ENCODE data around the gene ZNF229. TPM values are rescaled to one million over a fixed set of nuclear protein-coding genes. Genes with fewer than 3 reads are reported as not detected.
"Not testable (repeated sequence)": the region's sequence is repeated elsewhere in the genome, so short reads cannot be mapped to it uniquely, and the experiment has no call there.

Gene ZNF229
- total RNA-seq (10 to 100 TPM in 1 of 9 donors, 1 to 10 TPM in 8; 5.6 to 11.1 (median 6.7) TPM), polyA plus RNA-seq (1 to 10 TPM; 2.5 to 6.1 TPM)
- long read RNA-seq, donor 1, full-length matches to known transcripts = 4 of 7 reads
- long read RNA-seq, donor 1, partial matches to known transcripts = 0 of 7 reads
- long read RNA-seq, donor 1, other reads (novel, unspliced or antisense) = 3 of 7 reads
- long read RNA-seq, donor 2, full-length matches to known transcripts = 6 of 7 reads
- long read RNA-seq, donor 2, partial matches to known transcripts = 0 of 7 reads
- long read RNA-seq, donor 2, other reads (novel, unspliced or antisense) = 1 of 7 reads
- long read RNA-seq, donor 3, full-length matches to known transcripts = 8 of 10 reads
- long read RNA-seq, donor 3, partial matches to known transcripts = 0 of 10 reads
- long read RNA-seq, donor 3, other reads (novel, unspliced or antisense) = 2 of 10 reads

DNA sequence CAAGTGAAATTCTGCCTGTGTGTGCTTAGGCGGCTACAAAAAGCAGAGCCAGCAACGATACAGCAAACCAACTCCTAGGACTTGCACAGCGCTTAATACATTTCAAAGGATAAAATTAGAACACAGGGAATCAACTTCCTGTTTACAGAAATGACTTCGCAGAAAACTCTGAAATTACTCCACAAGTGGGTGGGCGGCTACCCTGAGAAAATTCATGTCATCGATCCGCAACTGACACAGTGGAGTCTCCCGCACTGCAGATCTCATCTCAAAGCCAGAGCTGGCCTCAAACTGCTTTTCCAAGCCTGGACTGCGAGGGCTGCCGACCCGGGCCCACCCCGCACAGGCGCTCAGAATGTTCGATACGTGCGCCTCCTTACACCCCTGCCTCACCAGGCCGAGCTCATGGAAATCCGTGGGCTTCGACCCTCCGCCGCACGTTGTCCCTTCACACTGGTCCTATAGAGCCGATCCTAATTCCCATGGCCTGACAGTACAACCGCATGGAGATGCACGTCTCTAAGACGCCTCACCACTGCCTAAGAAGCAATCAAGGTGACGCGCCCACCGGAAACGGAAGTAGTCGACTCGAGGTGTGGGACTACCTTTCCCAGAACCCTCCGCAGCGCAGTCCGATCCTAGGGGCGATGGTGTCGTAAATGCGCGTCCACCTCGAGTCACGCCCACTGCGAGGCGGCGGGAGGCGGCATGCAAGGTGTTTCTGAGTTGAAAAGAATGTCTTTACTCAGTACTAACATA, at the start of gene ZNF229:
ZNF229 (minus strand) TSS at position 557 of the 759 bp plus-strand sequence. CDS start 5,625 bp downstream, outside the sequence.
- H3K4me3 ChIP-seq = peak within 1 kb of the TSS; percentile 40 to 85 (median 70)
- H3K27me3 ChIP-seq = no peaks in the 10 kb centered on the region
- TF ChIP-seq CTCF (IDR thresholded peaks at IDR 0.05) = no peak
- TF ChIP-seq POLR2A (IDR thresholded peaks at IDR 0.05) = no peak
- intact Hi-C loops (cut with DNase I) = loop anchor here in 1 of 10 donors (5.0 kb wide), 1 partner anchor 46 kb away; the partner anchor contains the start of gene ZNF285
- H3K9me3 ChIP-seq = peaks cover 0 to 73% (median 31%) of the 10 kb centered on the region in 12 donors
- DNase-seq (peak; percentile 87 to 94 (median 89)), ATAC-seq (peak; percentile 97 to 100 (median 98))
- peaks cover 0 to 14% (median 5%) of the 10 kb centered on the region in 12 donors for H3K4me1 ChIP-seq
- 1 to 2% (median 2%) methylated on average over 43 to 45 of the region's 45 CpGs for WGBS, 4 donors
- H3K27ac ChIP-seq = peak within 1 kb of the TSS in 9 of 12 donors; percentile 5 to 69 (median 48)
- H3K36me3 ChIP-seq = peaks cover 0 to 42% (median 12%) of the 10 kb centered on the region in 9 donors

- ATAC-seq = no peak
- Histone ChIP-seq H3K27me3 (no peaks in the 10 kb centered on the region), H3K27ac (no peak overlapping the region), H3K9me3 (peaks cover 0 to 74% (median 57%) of the 10 kb centered on the region in 12 donors), H3K4me3 (no peak overlapping the region), H3K4me1 (peaks cover 5 to 20% (median 12%) of the 10 kb centered on the region in 12 donors), H3K36me3 (peaks cover 6 to 61% (median 55%) of the 10 kb centered on the region in 9 donors)
- no peak for DNase-seq
- TF ChIP-seq CTCF (IDR thresholded peaks at IDR 0.05) (no peak), POLR2A (IDR thresholded peaks at IDR 0.05) (no peak)
- intact Hi-C loops (cut with DNase I) = no loop called here
- 97 to 100% (median 98%) methylated on average over 1 of the region's 1 CpG for WGBS, 4 donors
Measured at GRCh38 chr19:44496711-44497110, 48.4 kb upstream of the ZNF229 start.

DNA sequence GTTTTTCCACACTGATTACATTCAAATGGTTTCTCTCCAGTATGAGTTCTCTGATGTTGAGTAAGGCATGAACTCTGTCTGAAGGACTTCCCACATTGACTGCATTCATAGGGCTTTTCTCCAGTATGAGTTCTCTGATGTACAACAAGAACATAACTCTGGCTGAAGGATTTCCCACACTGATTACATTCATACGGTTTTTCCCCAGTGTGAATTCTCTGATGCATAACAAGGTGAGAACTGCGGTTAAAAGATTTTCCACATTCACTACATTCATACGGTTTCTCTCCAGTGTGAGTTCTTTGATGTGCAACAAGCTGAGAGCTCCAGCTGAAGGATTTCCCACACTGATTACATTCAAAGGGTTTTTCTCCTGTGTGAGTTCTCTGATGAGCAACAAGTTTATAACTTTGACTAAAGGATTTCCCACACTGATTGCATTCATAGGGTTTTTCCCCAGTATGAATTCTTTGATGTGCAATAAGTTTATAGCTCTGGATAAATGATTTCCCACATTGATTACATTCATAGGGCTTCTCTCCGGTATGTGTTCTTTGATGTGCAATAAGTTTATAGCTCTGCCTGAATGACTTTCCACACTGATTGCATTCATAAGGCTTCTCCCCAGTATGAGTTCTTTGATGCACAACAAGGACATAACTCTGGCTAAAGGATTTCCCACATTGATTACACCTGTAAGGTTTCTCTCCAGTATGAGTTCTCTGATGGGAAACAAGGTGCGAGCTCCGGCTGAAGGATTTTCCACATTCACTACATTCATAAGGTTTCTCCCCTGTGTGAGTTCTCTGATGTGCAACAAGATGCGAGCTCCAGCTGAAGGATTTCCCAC, 28.5 kb upstream of the ZNF229 start:
- 81 to 98% (median 97%) methylated on average over 7 of the region's 7 CpGs for WGBS, 4 donors
- intact Hi-C loops (cut with DNase I) = no loop called here
- no peak for DNase-seq
- peaks cover 21 to 83% (median 50%) of the 10 kb centered on the region in 9 donors for H3K36me3 ChIP-seq
- H3K4me1 ChIP-seq = no peaks in the 10 kb centered on the region
- peaks cover 12 to 100% (median 99%) of the 10 kb centered on the region in 12 donors for H3K9me3 ChIP-seq
- ATAC-seq = no peak
- TF ChIP-seq CTCF (IDR thresholded peaks at IDR 0.05) = no peak
- TF ChIP-seq POLR2A (IDR thresholded peaks at IDR 0.05) = no peak
- H3K27ac ChIP-seq = no peak overlapping the region
- H3K4me3 ChIP-seq = no peak overlapping the region
- H3K27me3 ChIP-seq = no peaks in the 10 kb centered on the region

- H3K27ac ChIP-seq; H3K36me3 ChIP-seq; ATAC-seq; H3K4me3 ChIP-seq; DNase-seq; H3K27me3 ChIP-seq; intact Hi-C loops (cut with DNase I); H3K4me1 ChIP-seq: not testable (repeated sequence)
- WGBS, 4 donors = 64 to 69% (median 67%) methylated on average over 5 of the region's 5 CpGs
- peaks cover 5 to 98% (median 90%) of the 10 kb centered on the region in 12 donors for H3K9me3 ChIP-seq
Measured at GRCh38 chr19:44468730-44469129, 20.5 kb upstream of the ZNF229 start.

- peaks cover 0 to 75% (median 57%) of the 10 kb centered on the region in 12 donors for H3K9me3 ChIP-seq
- WGBS, 4 donors = 41 to 52% (median 47%) methylated on average over 3 of the region's 3 CpGs
- ATAC-seq = not testable (repeated sequence)
Measured at GRCh38 chr19:44462600-44463286, 14.5 kb upstream of the ZNF229 start.

DNA sequence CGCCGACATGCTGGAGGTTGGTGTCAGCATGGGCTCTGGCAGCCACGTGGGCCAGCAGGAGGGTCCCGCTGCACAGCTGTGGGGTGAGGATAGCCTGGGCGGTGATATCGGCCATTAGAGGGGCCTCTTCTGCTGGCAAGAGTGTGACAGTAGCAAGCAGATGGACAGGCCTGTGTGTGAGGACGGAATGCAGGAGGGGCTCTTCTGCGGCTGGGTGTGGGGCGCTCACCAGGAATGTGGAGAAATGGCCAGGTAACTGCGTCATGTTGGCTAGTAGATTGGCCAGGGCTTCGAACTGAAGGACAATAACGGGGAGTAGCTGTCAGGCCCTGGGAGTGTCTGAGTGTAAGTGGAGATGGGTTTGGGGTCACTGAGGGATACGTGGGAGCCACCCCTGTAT, 7.7 kb upstream of the ZNF229 start:
- WGBS, 4 donors = 80 to 93% (median 90%) methylated on average over 3 to 10 of the region's 13 CpGs; no CpG with 5 or more reads in 1 of the 4 donors
- intact Hi-C loops (cut with DNase I); H3K36me3 ChIP-seq; DNase-seq; H3K4me1 ChIP-seq; ATAC-seq; H3K27me3 ChIP-seq; H3K4me3 ChIP-seq; H3K27ac ChIP-seq: not testable (repeated sequence)
- peaks cover 0 to 57% (median 15%) of the 10 kb centered on the region in 12 donors for H3K9me3 ChIP-seq

More at GRCh38 chr19:44462600-44463286, 14.5 kb upstream of the ZNF229 start:
- H3K36me3 ChIP-seq; intact Hi-C loops (cut with DNase I); H3K4me1 ChIP-seq; H3K27ac ChIP-seq; H3K4me3 ChIP-seq; H3K27me3 ChIP-seq; DNase-seq: not testable (repeated sequence)
